ENCODE data around the gene PRKN.

Gene PRKN

GRCh38 chr6:162019349-162019748 is 708.2 kb downstream of the PRKN start:
- DNase-seq = no peak

GRCh38 chr6:162017536-162017935 is 710.0 kb downstream of the PRKN start:
- DNase-seq = no peak

- no peak for DNase-seq
Observed at GRCh38 chr6:162014069-162014811, 713.3 kb downstream of the PRKN start.

- no peak for DNase-seq
Observed at GRCh38 chr6:162005372-162005771, 722.2 kb downstream of the PRKN start.

- DNase-seq = no peak
Observed at GRCh38 chr6:161996783-161997182, 730.8 kb downstream of the PRKN start.

GRCh38 chr6:161985876-161986423 is 741.6 kb downstream of the PRKN start:
- DNase-seq = no peak

GRCh38 chr6:161984713-161985112 is 742.9 kb downstream of the PRKN start:
- no peak for DNase-seq

GRCh38 chr6:161976553-161976952 is 751.0 kb downstream of the PRKN start:
- no peak for DNase-seq

- DNase-seq = no peak
Observed at GRCh38 chr6:161973064-161973463, 754.5 kb downstream of the PRKN start.

GRCh38 chr6:161971043-161971442 is 756.5 kb downstream of the PRKN start:
- DNase-seq = no peak

GRCh38 chr6:161963634-161964234 is 763.8 kb downstream of the PRKN start:
- DNase-seq = no peak

- no peak for DNase-seq
Observed at GRCh38 chr6:161963181-161963580, 764.4 kb downstream of the PRKN start.

GRCh38 chr6:161961796-161962195 is 765.8 kb downstream of the PRKN start:
- no peak for DNase-seq

- no peak for DNase-seq
Observed at GRCh38 chr6:161961046-161961445, 766.5 kb downstream of the PRKN start.

GRCh38 chr6:161959072-161959471 is 768.5 kb downstream of the PRKN start:
- DNase-seq = no peak

- no peak for DNase-seq
Observed at GRCh38 chr6:161956082-161956481, 771.5 kb downstream of the PRKN start.

- no peak for DNase-seq
Observed at GRCh38 chr6:161954699-161955276, 772.8 kb downstream of the PRKN start.

GRCh38 chr6:161954077-161954476 is 773.5 kb downstream of the PRKN start:
- no peak for DNase-seq

GRCh38 chr6:161951126-161951525 is 776.4 kb downstream of the PRKN start:
- no peak for DNase-seq

GRCh38 chr6:161949531-161949930 is 778.0 kb downstream of the PRKN start:
- no peak for DNase-seq

- DNase-seq = no peak
Observed at GRCh38 chr6:161948462-161948861, 779.1 kb downstream of the PRKN start.

- DNase-seq = no peak
Observed at GRCh38 chr6:161947371-161947770, 780.2 kb downstream of the PRKN start.

GRCh38 chr6:161946461-161946860 is 781.1 kb downstream of the PRKN start:
- DNase-seq = no peak

GRCh38 chr6:161943561-161943960 is 784.0 kb downstream of the PRKN start:
- no peak for DNase-seq
